Neuronal stem cell (in vitro differentiated cells): ENCODE results near the gene ZGRF1. TPM values are rescaled to one million over a fixed set of nuclear protein-coding genes. Genes with fewer than 3 reads are reported as not detected.

ENCODE experiments used
- DNase-seq: peaks from one replicate; pipeline ENCODE4 v3.0.0-alpha.2; 2013; ENCODE audit warnings: low spot score
- H2AFZ ChIP-seq: one replicate; pipeline ENCODE4 v1.6.1; 2013; ENCODE audit warnings: mild to moderate bottlenecking, low read length, inconsistent platforms
- H2AK5ac ChIP-seq: 2 replicates; pipeline ENCODE4 v1.6.1; 2013; ENCODE audit warnings: low read depth, mild to moderate bottlenecking, inconsistent platforms, low read length, moderate library complexity, mixed read lengths
- H2BK120ac ChIP-seq: 2 replicates; pipeline ENCODE4 v1.6.1; 2013; ENCODE audit warnings: low read depth, mild to moderate bottlenecking, inconsistent platforms, low read length, moderate library complexity, mixed read lengths
- H2BK12ac ChIP-seq: one replicate; pipeline ENCODE4 v1.6.1; 2013; ENCODE audit warnings: low read length, inconsistent platforms
- H2BK15ac ChIP-seq: 2 replicates; pipeline ENCODE4 v1.6.1; 2013; ENCODE audit warnings: mild to moderate bottlenecking, low read length, inconsistent platforms, mixed read lengths
- H2BK5ac ChIP-seq: one replicate; pipeline ENCODE4 v1.6.1; 2013; ENCODE audit warnings: inconsistent platforms, mild to moderate bottlenecking, low read length, moderate library complexity
- H3K14ac ChIP-seq: one replicate; pipeline ENCODE4 v1.6.1; 2013; ENCODE audit warnings: low read length, inconsistent platforms
- H3K18ac ChIP-seq: 2 replicates; pipeline ENCODE4 v1.6.1; 2013; ENCODE audit warnings: low read length, inconsistent platforms
- H3K23ac ChIP-seq: 2 replicates; pipeline ENCODE4 v1.6.1; 2013; ENCODE audit warnings: low read depth, mild to moderate bottlenecking, mixed read lengths, low read length, inconsistent platforms; ENCODE audit not compliant: poor library complexity
- H3K27ac ChIP-seq: replicated peaks from 3 replicates; pipeline ENCODE4 v1.5.1; 2013; ENCODE audit warnings: low read length, inconsistent platforms
- H3K27me3 ChIP-seq, 3 experiments: 2 replicates each; pipeline ENCODE4 v1.6.1; 2013; ENCODE audit warnings: low read length in 3 of 3, mild to moderate bottlenecking in 2 of 3, inconsistent platforms in 1 of 3, low read depth in 1 of 3, mixed read lengths in 1 of 3, moderate library complexity in 1 of 3; ENCODE audit not compliant: control insufficient read depth in 3 of 3, insufficient read depth in 3 of 3
- H3K36me3 ChIP-seq, 2 donors: replicated peaks in 1 of 2; 2 replicates each; pipeline ENCODE4 v1.6.1; 2013; ENCODE audit warnings: low read length in 2 of 2; ENCODE audit not compliant: control insufficient read depth in 2 of 2, insufficient read depth in 2 of 2
- H3K4ac ChIP-seq: 2 replicates; pipeline ENCODE4 v1.6.1; 2013; ENCODE audit warnings: inconsistent platforms, mild to moderate bottlenecking, low read length, moderate library complexity
- H3K4me1 ChIP-seq, 2 donors: 1 replicate in 1 of 2; 2 replicates in 1 of 2; pipeline ENCODE4 v1.6.1; 2013; ENCODE audit warnings: low read length in 2 of 2, low read depth in 1 of 2; ENCODE audit not compliant: control insufficient read depth in 2 of 2, insufficient read depth in 1 of 2
- H3K4me2 ChIP-seq: one replicate; pipeline ENCODE4 v1.6.1; 2013; ENCODE audit warnings: mild to moderate bottlenecking, low read length, inconsistent platforms; ENCODE audit not compliant: insufficient read depth, poor library complexity, severe bottlenecking
- H3K4me3 ChIP-seq, 2 donors: 2 replicates each; pipeline ENCODE4 v1.5.1; 2013; ENCODE audit warnings: low read length in 2 of 2, mild to moderate bottlenecking in 2 of 2, inconsistent platforms in 1 of 2, moderate library complexity in 1 of 2
- H3K79me1 ChIP-seq: one replicate; pipeline ENCODE4 v1.6.1; 2013; ENCODE audit warnings: low read depth, mild to moderate bottlenecking, inconsistent platforms, low read length, moderate library complexity
- H3K9ac ChIP-seq: one replicate; pipeline ENCODE4 v1.6.1; 2013; ENCODE audit warnings: mild to moderate bottlenecking, low read depth, low read length, inconsistent platforms; ENCODE audit not compliant: poor library complexity
- H3K9me3 ChIP-seq, 2 donors: replicated peaks in 1 of 2; 2 replicates each; pipeline versions ENCODE3 to v1.6.1; 2013; ENCODE audit warnings: low read length in 2 of 2, mild to moderate bottlenecking in 2 of 2, inconsistent platforms in 1 of 2, low read depth in 1 of 2, mixed read lengths in 1 of 2, moderate library complexity in 1 of 2; ENCODE audit not compliant: control insufficient read depth in 2 of 2, insufficient read depth in 1 of 2
- H4K8ac ChIP-seq: one replicate; pipeline ENCODE4 v1.6.1; 2013; ENCODE audit warnings: low read depth, mild to moderate bottlenecking, inconsistent platforms, low read length, moderate library complexity
- H4K91ac ChIP-seq: one replicate; pipeline ENCODE4 v1.6.1; 2013; ENCODE audit warnings: low read length, low read depth, mild to moderate bottlenecking, inconsistent platforms; ENCODE audit not compliant: poor library complexity
- WGBS, 2 donors: extraction: QIAGEN DNeasy Blood & Tissue Kit; methylation state at CpG; one replicate each; pipeline ENCODE4 v1.1.7; 2013; ENCODE audit warnings: missing lambda C conversion rate in 2 of 2, mixed read lengths in 1 of 2; ENCODE audit not compliant: insufficient read length in 2 of 2, insufficient replicate concordance in 1 of 2; ENCODE audit errors: extremely low coverage in 2 of 2; 5-methylcytosine and 5-hydroxymethylcytosine counted together
- polyA plus RNA-seq, 2 experiments: library from polyadenylated mRNA; stranded (reverse); fragments of 200-250 nt; gene quantifications; one replicate each; pipeline ENCODE4 v1.2.3, GENCODE V29; 2013

ZGRF1 gene, protein sequence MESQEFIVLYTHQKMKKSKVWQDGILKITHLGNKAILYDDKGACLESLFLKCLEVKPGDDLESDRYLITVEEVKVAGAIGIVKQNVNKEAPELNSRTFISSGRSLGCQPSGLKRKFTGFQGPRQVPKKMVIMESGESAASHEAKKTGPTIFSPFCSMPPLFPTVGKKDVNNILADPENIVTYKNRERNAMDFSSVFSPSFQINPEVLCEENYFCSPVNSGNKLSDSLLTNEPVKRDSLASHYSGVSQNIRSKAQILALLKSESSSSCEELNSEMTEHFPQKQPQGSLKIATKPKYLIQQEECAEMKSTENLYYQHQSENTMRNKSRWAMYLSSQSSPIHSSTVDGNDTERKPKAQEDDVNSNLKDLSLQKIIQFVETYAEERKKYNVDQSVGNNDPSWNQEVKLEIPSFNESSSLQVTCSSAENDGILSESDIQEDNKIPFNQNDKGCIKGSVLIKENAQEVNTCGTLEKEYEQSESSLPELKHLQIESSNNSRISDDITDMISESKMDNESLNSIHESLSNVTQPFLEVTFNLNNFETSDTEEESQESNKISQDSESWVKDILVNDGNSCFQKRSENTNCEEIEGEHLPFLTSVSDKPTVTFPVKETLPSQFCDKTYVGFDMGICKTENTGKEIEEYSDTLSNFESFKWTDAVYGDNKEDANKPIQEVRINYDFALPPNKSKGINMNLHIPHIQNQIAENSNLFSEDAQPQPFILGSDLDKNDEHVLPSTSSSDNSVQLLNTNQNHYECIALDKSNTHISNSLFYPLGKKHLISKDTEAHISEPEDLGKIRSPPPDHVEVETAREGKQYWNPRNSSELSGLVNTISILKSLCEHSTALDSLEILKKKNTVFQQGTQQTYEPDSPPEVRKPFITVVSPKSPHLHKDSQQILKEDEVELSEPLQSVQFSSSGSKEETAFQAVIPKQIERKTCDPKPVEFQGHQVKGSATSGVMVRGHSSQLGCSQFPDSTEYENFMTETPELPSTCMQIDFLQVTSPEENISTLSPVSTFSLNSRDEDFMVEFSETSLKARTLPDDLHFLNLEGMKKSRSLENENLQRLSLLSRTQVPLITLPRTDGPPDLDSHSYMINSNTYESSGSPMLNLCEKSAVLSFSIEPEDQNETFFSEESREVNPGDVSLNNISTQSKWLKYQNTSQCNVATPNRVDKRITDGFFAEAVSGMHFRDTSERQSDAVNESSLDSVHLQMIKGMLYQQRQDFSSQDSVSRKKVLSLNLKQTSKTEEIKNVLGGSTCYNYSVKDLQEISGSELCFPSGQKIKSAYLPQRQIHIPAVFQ (N-terminal part only)
- 19.8 TPM for polyA plus RNA-seq (2013, experiment 1 of 2)
- 21.4 TPM for polyA plus RNA-seq (2013, experiment 2 of 2)

DNA sequence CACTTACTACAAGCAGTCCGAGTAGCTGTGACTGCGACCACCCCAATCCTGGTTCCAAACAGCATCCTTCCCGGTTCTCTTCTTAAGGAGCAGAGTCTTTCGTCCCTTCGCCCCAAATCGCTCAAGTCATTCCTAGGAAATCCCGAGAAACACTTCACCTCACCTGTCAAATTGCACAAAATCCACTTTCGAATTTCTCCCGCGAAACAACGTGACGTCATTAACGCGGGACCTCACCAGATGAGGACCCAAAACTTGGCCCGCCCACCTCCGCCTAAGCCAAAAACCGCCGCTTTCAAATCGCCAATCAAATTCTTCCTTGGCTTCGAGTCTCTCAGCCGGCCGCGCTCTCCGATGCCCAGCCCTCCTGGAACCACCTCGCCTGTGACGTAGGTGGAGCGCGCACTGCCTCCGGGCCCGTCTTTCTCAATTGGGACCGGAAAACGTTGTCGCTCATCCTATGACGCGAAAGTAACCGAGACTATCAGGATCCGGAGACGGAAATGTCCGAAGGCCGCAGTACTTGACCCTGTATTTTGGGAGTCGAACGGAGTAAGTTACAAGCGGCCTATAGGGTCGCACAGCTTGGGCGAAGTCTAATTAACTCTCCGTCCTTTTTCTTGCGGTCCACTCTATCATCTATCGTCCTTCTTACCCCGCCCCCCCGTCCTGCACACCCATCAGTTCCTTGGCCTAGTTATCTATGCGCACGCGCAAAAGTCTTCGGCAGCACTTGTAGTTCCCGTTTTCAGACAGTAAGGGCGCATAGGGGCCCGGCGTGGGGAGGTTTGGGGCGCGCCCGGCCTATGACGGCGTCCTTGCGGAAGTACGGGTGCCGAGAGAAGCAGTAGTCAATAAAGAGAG is at the start of gene ZGRF1, which contains the start of gene LARP7:
TSS of gene ZGRF1 (minus strand) at position 222 of the 864 bp plus-strand sequence. CDS start 3,733 bp downstream, outside the sequence.
TSS of gene LARP7 (plus strand) at position 456 of the 864 bp plus-strand sequence. CDS start 7,527 bp downstream, outside the sequence.
- Histone ChIP-seq H2BK120ac (no peak within 1 kb of the TSS), H2BK5ac (peak within 1 kb of the TSS; percentile 90), H3K36me3 (peaks cover 4 to 29% of the 10 kb centered on the region in 2 donors), H3K9ac (peak within 1 kb of the TSS; percentile 90), H2AFZ (peak within 1 kb of the TSS; percentile 90), H3K4me3 (peak within 1 kb of the TSS; percentile 84 to 89), H2BK12ac (no peak within 1 kb of the TSS), H3K18ac (peak within 1 kb of the TSS; percentile 96), H2BK15ac (no peak within 1 kb of the TSS), H3K23ac (no peak within 1 kb of the TSS), H3K4me1 (peaks cover 0 to 3% of the 10 kb centered on the region in 2 donors), H4K91ac (no peak within 1 kb of the TSS), H3K27ac (peak within 1 kb of the TSS; percentile 92), H3K79me1 (no peaks in the 10 kb centered on the region), H3K4me2 (peak within 1 kb of the TSS; percentile 50), H3K27me3 (no peaks in the 10 kb centered on the region), H3K4ac (no peak within 1 kb of the TSS), H3K14ac (no peak within 1 kb of the TSS), H4K8ac (no peak within 1 kb of the TSS), H2AK5ac (no peak within 1 kb of the TSS), H3K9me3 (no peaks in the 10 kb centered on the region)
- peak; percentile 99 for DNase-seq
- WGBS, 2 donors, result no CpG with 5 or more reads among the region's 66 CpGs

DNA sequence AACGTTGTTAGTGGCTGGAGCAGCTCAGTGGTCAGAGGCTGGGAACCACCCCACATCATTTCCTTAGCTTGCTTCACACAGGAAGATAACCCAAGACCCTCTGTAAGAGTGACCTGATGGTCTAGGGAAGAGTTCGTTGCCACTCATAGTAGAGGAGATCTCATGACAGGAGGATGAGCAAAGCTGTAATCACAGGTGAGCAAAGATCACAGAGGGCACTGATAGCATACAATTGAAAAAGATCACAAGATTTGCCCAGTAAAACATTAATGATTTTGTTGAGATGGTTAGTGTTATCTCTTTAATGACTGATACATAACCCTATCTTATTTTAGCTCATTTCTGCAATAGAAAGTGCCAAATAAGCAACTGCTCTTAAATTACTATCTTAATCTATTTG is 44.3 kb upstream of the ZGRF1 start:
- no CpG with 5 or more reads among the region's 2 CpGs for WGBS, 2 donors
- Histone ChIP-seq H3K18ac (no peak overlapping the region), H2AK5ac (no peak overlapping the region), H3K14ac (no peak overlapping the region), H2BK15ac (no peak overlapping the region), H2BK120ac (no peak overlapping the region), H4K8ac (no peak overlapping the region), H2AFZ (no peak overlapping the region), H2BK12ac (no peak overlapping the region), H2BK5ac (no peak overlapping the region), H3K9me3 (no peaks in the 10 kb centered on the region), H4K91ac (no peak overlapping the region), H3K4me1 (no peaks in the 10 kb centered on the region), H3K36me3 (no peaks in the 10 kb centered on the region), H3K27me3 (no peaks in the 10 kb centered on the region), H3K27ac (no peak overlapping the region), H3K4me2 (no peak overlapping the region), H3K23ac (no peak overlapping the region), H3K4ac (no peak overlapping the region), H3K79me1 (no peaks in the 10 kb centered on the region), H3K9ac (no peak overlapping the region), H3K4me3 (no peak overlapping the region)
- DNase-seq, result no peak

DNA sequence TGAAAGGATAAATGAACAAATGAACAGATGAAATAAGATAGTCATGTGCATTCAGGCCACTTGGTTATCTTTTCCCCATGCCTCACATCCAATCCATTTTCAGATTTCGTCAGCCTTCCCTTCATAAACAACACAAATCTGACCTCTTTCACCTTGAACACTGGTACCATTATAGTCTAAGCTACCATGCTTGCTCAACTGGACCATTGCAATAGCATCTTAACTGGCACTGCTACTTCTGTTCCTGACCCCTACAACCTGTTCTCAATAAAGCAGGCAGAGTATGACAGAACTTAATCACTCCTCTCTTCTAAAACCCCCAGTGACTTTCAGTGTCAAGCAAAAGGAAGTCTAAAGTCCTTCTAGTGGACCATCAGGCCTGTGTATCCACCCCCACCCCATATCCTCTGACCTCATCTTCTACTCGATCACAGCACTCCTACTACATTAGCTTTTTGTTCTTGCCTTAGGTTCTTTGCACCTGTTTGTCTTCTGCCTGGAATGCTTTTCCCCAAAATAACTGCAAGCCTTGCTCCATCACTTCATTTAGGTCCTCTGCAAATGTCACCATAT is 40.9 kb upstream of the ZGRF1 start:
- no peak overlapping the region for H3K4me3 ChIP-seq
- no peak overlapping the region for H2AK5ac ChIP-seq
- H3K9me3 ChIP-seq, result no peaks in the 10 kb centered on the region
- no peaks in the 10 kb centered on the region for H3K36me3 ChIP-seq
- no peak overlapping the region for H3K4ac ChIP-seq
- no peak overlapping the region for H2BK15ac ChIP-seq
- H3K27me3 ChIP-seq, result no peaks in the 10 kb centered on the region
- H4K8ac ChIP-seq, result no peak overlapping the region
- H3K4me1 ChIP-seq, result no peaks in the 10 kb centered on the region
- no CpG with 5 or more reads among the region's 2 CpGs for WGBS, 2 donors
- no peak overlapping the region for H2BK120ac ChIP-seq
- no peak overlapping the region for H3K18ac ChIP-seq
- H3K9ac ChIP-seq, result no peak overlapping the region
- no peak for DNase-seq
- no peak overlapping the region for H4K91ac ChIP-seq
- H3K14ac ChIP-seq, result no peak overlapping the region
- no peaks in the 10 kb centered on the region for H3K79me1 ChIP-seq
- no peak overlapping the region for H3K27ac ChIP-seq
- no peak overlapping the region for H3K4me2 ChIP-seq
- H2BK12ac ChIP-seq, result no peak overlapping the region
- no peak overlapping the region for H3K23ac ChIP-seq
- H2BK5ac ChIP-seq, result no peak overlapping the region
- no peak overlapping the region for H2AFZ ChIP-seq
